ENCODE results near the gene CTTNBP2.
A peak's percentile ranks its signal among the peaks of the same experiment; 100 is the strongest.

The CTTNBP2 gene

GRCh38 chr7:117791877-117792780 lies 81.1 kb downstream of the CTTNBP2 start:
- no peaks in the 10 kb centered on the region for H3K4me1 Mint-ChIP-seq

GRCh38 chr7:117790731-117791130 lies 82.5 kb downstream of the CTTNBP2 start:
- Mint-ChIP-seq H3K4me1 (no peaks in the 10 kb centered on the region), H3K9me3 (no peaks in the 10 kb centered on the region), H3K27me3 (peaks cover 8% of the 10 kb centered on the region), H3K27ac (no peak overlapping the region), H3K4me3 (no peak overlapping the region)
- no peak for ATAC-seq
- no peak for DNase-seq

More at GRCh38 chr7:117791877-117792780, 81.1 kb downstream of the CTTNBP2 start:
- no peak overlapping the region for H3K4me3 Mint-ChIP-seq
- no peaks in the 10 kb centered on the region for H3K9me3 Mint-ChIP-seq
- peak; percentile 37 for ATAC-seq
- peaks cover 4% of the 10 kb centered on the region for H3K27me3 Mint-ChIP-seq
- no peak for DNase-seq
- no peak overlapping the region for H3K27ac Mint-ChIP-seq

GRCh38 chr7:117790251-117790650 lies 83.0 kb downstream of the CTTNBP2 start:
- H3K4me1 Mint-ChIP-seq = no peaks in the 10 kb centered on the region
- DNase-seq = no peak
- H3K27me3 Mint-ChIP-seq = peaks cover 8% of the 10 kb centered on the region
- no peak overlapping the region for H3K4me3 Mint-ChIP-seq
- H3K9me3 Mint-ChIP-seq = no peaks in the 10 kb centered on the region
- no peak overlapping the region for H3K27ac Mint-ChIP-seq
- no peak for ATAC-seq

GRCh38 chr7:117785431-117785830 lies 87.8 kb downstream of the CTTNBP2 start:
- ATAC-seq (no peak), DNase-seq (no peak)
- Mint-ChIP-seq H3K27me3 (peaks cover 8% of the 10 kb centered on the region), H3K9me3 (no peaks in the 10 kb centered on the region), H3K4me3 (no peak overlapping the region), H3K4me1 (no peaks in the 10 kb centered on the region), H3K27ac (no peak overlapping the region)

- H3K27me3 Mint-ChIP-seq = peaks cover 8% of the 10 kb centered on the region
- no peaks in the 10 kb centered on the region for H3K9me3 Mint-ChIP-seq
- H3K4me3 Mint-ChIP-seq = no peak overlapping the region
- H3K27ac Mint-ChIP-seq = no peak overlapping the region
- H3K4me1 Mint-ChIP-seq = no peaks in the 10 kb centered on the region
- DNase-seq (no peak), ATAC-seq (no peak)
Observed at GRCh38 chr7:117784315-117784714, 88.9 kb downstream of the CTTNBP2 start.

- DNase-seq (no peak), ATAC-seq (no peak)
- H3K27ac Mint-ChIP-seq = no peak overlapping the region
- no peaks in the 10 kb centered on the region for H3K4me1 Mint-ChIP-seq
- no peaks in the 10 kb centered on the region for H3K9me3 Mint-ChIP-seq
- H3K4me3 Mint-ChIP-seq = no peak overlapping the region
- H3K27me3 Mint-ChIP-seq = peaks cover 8% of the 10 kb centered on the region
Observed at GRCh38 chr7:117782761-117783160, 90.5 kb downstream of the CTTNBP2 start.

- Mint-ChIP-seq H3K27ac (no peak overlapping the region), H3K4me3 (no peak overlapping the region)
- ATAC-seq = no peak
Observed at GRCh38 chr7:117781707-117782106, 91.5 kb downstream of the CTTNBP2 start.

GRCh38 chr7:117780832-117781231 lies 92.4 kb downstream of the CTTNBP2 start:
- no peak overlapping the region for H3K27ac Mint-ChIP-seq
- H3K4me3 Mint-ChIP-seq = no peak overlapping the region
- no peaks in the 10 kb centered on the region for H3K27me3 Mint-ChIP-seq
- ATAC-seq (no peak), DNase-seq (no peak)
- no peaks in the 10 kb centered on the region for H3K9me3 Mint-ChIP-seq
- no peaks in the 10 kb centered on the region for H3K4me1 Mint-ChIP-seq

More at GRCh38 chr7:117781707-117782106, 91.5 kb downstream of the CTTNBP2 start:
- no peaks in the 10 kb centered on the region for H3K27me3 Mint-ChIP-seq
- H3K4me1 Mint-ChIP-seq = no peaks in the 10 kb centered on the region
- DNase-seq = no peak
- no peaks in the 10 kb centered on the region for H3K9me3 Mint-ChIP-seq

GRCh38 chr7:117777335-117778142 lies 95.7 kb downstream of the CTTNBP2 start:
- DNase-seq = no peak
- Mint-ChIP-seq H3K27me3 (peaks cover 6% of the 10 kb centered on the region), H3K27ac (no peak overlapping the region), H3K9me3 (no peaks in the 10 kb centered on the region), H3K4me1 (no peaks in the 10 kb centered on the region), H3K4me3 (no peak overlapping the region)
- ATAC-seq = no peak

- DNase-seq (no peak), ATAC-seq (no peak)
- peaks cover 18% of the 10 kb centered on the region for H3K27me3 Mint-ChIP-seq
- H3K4me3 Mint-ChIP-seq = no peak overlapping the region
- H3K4me1 Mint-ChIP-seq = no peaks in the 10 kb centered on the region
- H3K9me3 Mint-ChIP-seq = no peaks in the 10 kb centered on the region
- H3K27ac Mint-ChIP-seq = no peak overlapping the region
Observed at GRCh38 chr7:117776224-117776623, 97.0 kb downstream of the CTTNBP2 start.

GRCh38 chr7:117775801-117776200 lies 97.4 kb downstream of the CTTNBP2 start:
- Mint-ChIP-seq H3K27ac (no peak overlapping the region), H3K27me3 (peaks cover 23% of the 10 kb centered on the region), H3K4me1 (no peaks in the 10 kb centered on the region), H3K4me3 (no peak overlapping the region), H3K9me3 (no peaks in the 10 kb centered on the region)
- ATAC-seq (no peak), DNase-seq (no peak)

- no peak overlapping the region for H3K4me3 Mint-ChIP-seq
- peaks cover 29% of the 10 kb centered on the region for H3K27me3 Mint-ChIP-seq
- H3K27ac Mint-ChIP-seq = no peak overlapping the region
- H3K9me3 Mint-ChIP-seq = no peaks in the 10 kb centered on the region
- no peak for DNase-seq
- ATAC-seq = no peak
- H3K4me1 Mint-ChIP-seq = no peaks in the 10 kb centered on the region
Observed at GRCh38 chr7:117774943-117775342, 98.3 kb downstream of the CTTNBP2 start.

- Mint-ChIP-seq H3K27ac (no peak overlapping the region), H3K4me3 (no peak overlapping the region)
Observed at GRCh38 chr7:117772421-117772820, 100.8 kb downstream of the CTTNBP2 start.

GRCh38 chr7:117771756-117772155 lies 101.5 kb downstream of the CTTNBP2 start:
- no peaks in the 10 kb centered on the region for H3K4me1 Mint-ChIP-seq
- H3K27me3 Mint-ChIP-seq = peaks cover 29% of the 10 kb centered on the region
- H3K9me3 Mint-ChIP-seq = no peaks in the 10 kb centered on the region
- no peak overlapping the region for H3K4me3 Mint-ChIP-seq
- peak overlapping the region in 1 of 2 donors; percentile 20 for H3K27ac Mint-ChIP-seq
- no peak for ATAC-seq
- DNase-seq = no peak

More at GRCh38 chr7:117772421-117772820, 100.8 kb downstream of the CTTNBP2 start:
- H3K4me1 Mint-ChIP-seq = no peaks in the 10 kb centered on the region
- DNase-seq = no peak
- H3K27me3 Mint-ChIP-seq = peaks cover 29% of the 10 kb centered on the region
- no peaks in the 10 kb centered on the region for H3K9me3 Mint-ChIP-seq
- ATAC-seq = no peak

- H3K4me1 Mint-ChIP-seq = no peaks in the 10 kb centered on the region
- H3K27ac Mint-ChIP-seq = no peak overlapping the region
- H3K9me3 Mint-ChIP-seq = peaks cover 0 to 2% of the 10 kb centered on the region in 2 donors
- ATAC-seq (no peak), DNase-seq (no peak)
- no peak overlapping the region for H3K4me3 Mint-ChIP-seq
- H3K27me3 Mint-ChIP-seq = peaks cover 37% of the 10 kb centered on the region
Observed at GRCh38 chr7:117769085-117769484, 104.2 kb downstream of the CTTNBP2 start.

GRCh38 chr7:117767951-117768350 lies 105.3 kb downstream of the CTTNBP2 start:
- Mint-ChIP-seq H3K9me3 (peaks cover 0 to 4% of the 10 kb centered on the region in 2 donors), H3K4me1 (no peaks in the 10 kb centered on the region), H3K4me3 (no peak overlapping the region), H3K27me3 (peaks cover 32% of the 10 kb centered on the region), H3K27ac (no peak overlapping the region)
- DNase-seq (no peak), ATAC-seq (no peak)
